HCT116 (cell line): ENCODE data around the gene NRIP3. TPM values are rescaled to one million over a fixed set of nuclear protein-coding genes. Genes with fewer than 3 reads are reported as not detected.

Source experiments
- ATAC-seq: fragments of 200-7000 bp; cut with Tn5 transposase; 2 replicates; pipeline ENCODE4 v1.9.1; 2020; ENCODE audit warnings: mild to moderate bottlenecking, moderate library complexity
- BruUV-seq: library from RNA; stranded (reverse); fragments of 400-500 nt; replicated peaks from 2 replicates; lab custom pipeline; 2021; lab: Mats Ljungman, UMichigan
- CTCF ChIA-PET: fragments of 300-600 bp; sonication (Branson Sonifier 250); formaldehyde crosslinking; loops from one replicate; lab custom pipeline; 2021; ENCODE audit warnings: antibody characterized with exemption; lab: Charles Lee
- POLR2A ChIA-PET: fragments of 300-600, 350-600 bp; sonication (Branson Sonifier 250); formaldehyde crosslinking; loops from one replicate; lab custom pipeline; 2021; ENCODE audit warnings: antibody characterized with exemption; lab: Charles Lee
- RAD21 ChIA-PET, 2 experiments: fragments of 300-600 bp; sonication (Branson Sonifier 250); formaldehyde crosslinking; loops; one replicate each; lab custom pipeline; 2023; ENCODE audit warnings: low total read pairs in 2 of 2; ENCODE audit not compliant: uncharacterized antibody in 2 of 2, unreplicated experiment in 2 of 2, low non-redundant PET in 1 of 2; lab: Charles Lee
- DNase-seq: peaks from one replicate; pipeline ENCODE4 v3.0.0-alpha.2; 2010; ENCODE audit warnings: low read depth, low spot score
- H2AFZ ChIP-seq: fragments of 200-600 bp; shearing (Covaris generic), sonication (generic); 2 replicates; pipeline ENCODE4 v1.6.1; 2017; ENCODE audit warnings: low read depth, mixed run types, mixed read lengths, antibody characterized with exemption, low read length; ENCODE audit not compliant: poor library complexity, severe bottlenecking
- H3K27ac ChIP-seq: 2 replicates; pipeline ENCODE4 v1.5.1; 2012; ENCODE audit warnings: low read depth, low read length
- H3K27me3 ChIP-seq: fragments of 200-600 bp; sonication (generic); 2 replicates; pipeline ENCODE4 v1.6.1; 2016; ENCODE audit warnings: mixed run types, low read length, mixed read lengths; ENCODE audit not compliant: insufficient read depth
- H3K36me3 ChIP-seq, 2 experiments: fragments of 200-500 bp in 1 of 2; fragments of 200-600 bp in 1 of 2; sonication (Bioruptor generic) in 1 of 2; sonication (generic) in 1 of 2; 2 replicates each; pipeline versions ENCODE4 v1.5.1 to v1.6.1; 2014 to 2016; ENCODE audit warnings: low read length in 2 of 2, inconsistent platforms in 1 of 2, mixed read lengths in 1 of 2, mixed run types in 1 of 2; ENCODE audit not compliant: insufficient read depth in 2 of 2, control insufficient read depth in 1 of 2
- H3K4me1 ChIP-seq, 2 experiments: fragments of 200-600 bp in 1 of 2; sonication (generic) in 1 of 2; 2 replicates each; pipeline versions ENCODE4 v1.5.1 to v1.6.1; 2012 to 2017; ENCODE audit warnings: low read length in 2 of 2, inconsistent platforms in 1 of 2, mild to moderate bottlenecking in 1 of 2, mixed read lengths in 1 of 2, mixed run types in 1 of 2, moderate library complexity in 1 of 2; ENCODE audit not compliant: insufficient read depth in 2 of 2, control insufficient read depth in 1 of 2
- H3K4me2 ChIP-seq: fragments of 200-600 bp; sonication (generic); 2 replicates; pipeline ENCODE4 v1.6.1; 2017; ENCODE audit warnings: mixed run types, low read length, mixed read lengths
- H3K4me3 ChIP-seq, 2 experiments: fragments of 200-600 bp in 1 of 2; sonication (generic) in 1 of 2; replicated peaks in 1 of 2; 2 replicates each; pipeline ENCODE4 v1.5.1; 2011 to 2016; ENCODE audit warnings: low read length in 2 of 2, control low read depth in 1 of 2, low read depth in 1 of 2, mild to moderate bottlenecking in 1 of 2, mixed read lengths in 1 of 2, mixed run types in 1 of 2
- H3K79me2 ChIP-seq: fragments of 200-600 bp; sonication (generic); 2 replicates; pipeline ENCODE4 v1.6.1; 2017; ENCODE audit warnings: mild to moderate bottlenecking, mixed run types, low read length, moderate library complexity, mixed read lengths; ENCODE audit not compliant: insufficient read depth
- H3K9ac ChIP-seq: fragments of 200-600 bp; sonication (generic); 2 replicates; pipeline ENCODE4 v1.6.1; 2016; ENCODE audit warnings: low read length, mixed read lengths
- H3K9me2 ChIP-seq: fragments of 200-600 bp; sonication (generic), shearing (Covaris generic); 2 replicates; pipeline ENCODE4 v1.6.1; 2017; ENCODE audit warnings: mixed run types, mild to moderate bottlenecking, moderate library complexity; ENCODE audit not compliant: insufficient read depth
- H3K9me3 ChIP-seq, 2 experiments: fragments of 200-500 bp in 1 of 2; fragments of 200-600 bp in 1 of 2; sonication (Bioruptor generic) in 1 of 2; sonication (generic) in 1 of 2; 2 replicates each; pipeline ENCODE4 v1.6.1; 2014 to 2017; ENCODE audit warnings: low read length in 2 of 2, mixed read lengths in 2 of 2, inconsistent platforms in 1 of 2, low read depth in 1 of 2, mild to moderate bottlenecking in 1 of 2, mixed run types in 1 of 2, moderate library complexity in 1 of 2; ENCODE audit not compliant: control insufficient read depth in 1 of 2, insufficient read depth in 1 of 2
- H4K20me1 ChIP-seq: fragments of 200-600 bp; sonication (generic), shearing (Covaris generic); 2 replicates; pipeline ENCODE4 v1.6.1; 2017; ENCODE audit warnings: mixed run types, mild to moderate bottlenecking, moderate library complexity; ENCODE audit not compliant: insufficient read depth
- CBX3 ChIP-seq: IDR thresholded peaks from 2 replicates; pipeline ENCODE4 v1.6.1; 2012; ENCODE audit warnings: low read depth
- CEBPB ChIP-seq: IDR thresholded peaks from 2 replicates; pipeline ENCODE4 v1.6.1; 2012; ENCODE audit warnings: low read depth
- EGR1 ChIP-seq: IDR thresholded peaks from 2 replicates; pipeline ENCODE4 v1.6.1; 2012; ENCODE audit warnings: low read depth
- ELF1 ChIP-seq: IDR thresholded peaks from 2 replicates; pipeline ENCODE4 v1.6.1; 2012; ENCODE audit warnings: low read depth, borderline replicate concordance
- EZH2 ChIP-seq: fragments of 200-600 bp; sonication (generic); IDR thresholded peaks from 2 replicates; pipeline ENCODE4 v1.6.1; 2017; ENCODE audit warnings: antibody characterized with exemption, mixed run types
- JUND ChIP-seq: IDR thresholded peaks from 2 replicates; pipeline ENCODE4 v1.6.1; 2012
- MAX ChIP-seq: IDR thresholded peaks from 2 replicates; pipeline ENCODE4 v1.6.1; 2012
- POLR2A ChIP-seq: IDR thresholded peaks from 2 replicates; pipeline ENCODE4 v1.7.0; 2011; ENCODE audit warnings: borderline replicate concordance; ENCODE audit not compliant: insufficient read depth, insufficient read length; ENCODE audit errors: extremely low read depth
- POLR2AphosphoS5 ChIP-seq: IDR thresholded peaks from 2 replicates; pipeline ENCODE4 v1.6.1; 2011; ENCODE audit warnings: mild to moderate bottlenecking, low read depth, low read length, moderate library complexity
- REST ChIP-seq: IDR thresholded peaks from 2 replicates; pipeline ENCODE4 v1.6.1; 2012; ENCODE audit warnings: low read depth
- SP1 ChIP-seq: IDR thresholded peaks from 2 replicates; pipeline ENCODE4 v1.6.1; 2012; ENCODE audit warnings: low read depth
- TCF7L2 ChIP-seq: IDR thresholded peaks from 2 replicates; pipeline ENCODE4 v1.7.0; 2011; ENCODE audit warnings: borderline replicate concordance, inconsistent platforms; ENCODE audit not compliant: insufficient read depth, insufficient read length; ENCODE audit errors: extremely low read depth
- ZNF274 ChIP-seq: fragments of 200-500 bp; sonication (Bioruptor generic); IDR thresholded peaks from 2 replicates; pipeline ENCODE4 v1.6.1; 2014; ENCODE audit warnings: mild to moderate bottlenecking, low read depth, low read length, inconsistent platforms
- intact Hi-C: fragments of 100-400 bp; cut with micrococcal nuclease; formaldehyde crosslinking; loops from 2 replicates; pipeline ENCODE4 v1.10.0; 2022
- total RNA-seq: library from RNA; stranded (reverse); gene quantifications from one replicate; pipeline ENCODE4 v1.2.1, GENCODE V29; 2021; ENCODE audit not compliant: unreplicated experiment

The NRIP3 gene
- total RNA-seq, 1 experiment from 2014 or later = 0.15 TPM

GRCh38 chr11:8983552-8983951 lies 20.2 kb downstream of the NRIP3 start:
- Histone ChIP-seq H2AFZ (no peak overlapping the region), H3K9me2 (no peaks in the 10 kb centered on the region), H4K20me1 (no peaks in the 10 kb centered on the region), H3K9me3 (no peaks in the 10 kb centered on the region), H3K36me3 (no peaks in the 10 kb centered on the region), H3K4me3 (no peak overlapping the region), H3K9ac (no peak overlapping the region), H3K27ac (no peak overlapping the region), H3K4me1 (peaks cover 0 to 2% of the 10 kb centered on the region in 2 experiments; a peak in 2 of 4 replicates), H3K27me3 (no peaks in the 10 kb centered on the region), H3K4me2 (no peak overlapping the region), H3K79me2 (no peaks in the 10 kb centered on the region)
- CTCF ChIA-PET = no interaction called here
- intact Hi-C loops = no loop called here
- TF ChIP-seq CBX3 = no peak
- TF ChIP-seq ZNF274 = no peak
- TF ChIP-seq CEBPB = no peak
- TF ChIP-seq POLR2AphosphoS5 = no peak
- no peak for TF ChIP-seq SP1
- TF ChIP-seq EGR1 = no peak
- no peak for TF ChIP-seq TCF7L2
- no peak for TF ChIP-seq EZH2
- TF ChIP-seq ELF1 = no peak
- TF ChIP-seq JUND = no peak
- TF ChIP-seq MAX = no peak
- no peak for TF ChIP-seq REST
- no peak for TF ChIP-seq POLR2A
- BruUV-seq = no TSS peak
- RAD21 ChIA-PET = no interaction called here
- POLR2A ChIA-PET = no interaction called here
- DNase-seq = no peak
- ATAC-seq = no peak
